ENCODE measurements around the gene PCDHGA2.

DNA sequence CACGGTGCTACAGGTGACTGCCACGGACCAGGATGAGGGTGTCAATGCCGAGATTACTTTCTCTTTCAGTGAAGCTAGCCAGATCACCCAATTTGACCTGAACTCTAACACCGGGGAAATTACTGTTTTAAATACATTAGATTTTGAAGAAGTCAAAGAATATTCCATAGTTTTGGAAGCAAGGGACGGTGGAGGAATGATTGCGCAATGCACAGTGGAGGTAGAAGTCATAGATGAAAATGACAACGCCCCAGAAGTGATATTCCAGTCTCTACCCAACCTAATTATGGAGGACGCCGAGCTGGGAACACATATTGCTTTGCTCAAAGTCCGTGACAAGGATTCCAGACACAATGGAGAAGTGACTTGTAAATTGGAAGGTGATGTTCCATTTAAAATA, 50.1 kb downstream of the PCDHGA2 start:
- TF ChIP-seq, protein P1, sequence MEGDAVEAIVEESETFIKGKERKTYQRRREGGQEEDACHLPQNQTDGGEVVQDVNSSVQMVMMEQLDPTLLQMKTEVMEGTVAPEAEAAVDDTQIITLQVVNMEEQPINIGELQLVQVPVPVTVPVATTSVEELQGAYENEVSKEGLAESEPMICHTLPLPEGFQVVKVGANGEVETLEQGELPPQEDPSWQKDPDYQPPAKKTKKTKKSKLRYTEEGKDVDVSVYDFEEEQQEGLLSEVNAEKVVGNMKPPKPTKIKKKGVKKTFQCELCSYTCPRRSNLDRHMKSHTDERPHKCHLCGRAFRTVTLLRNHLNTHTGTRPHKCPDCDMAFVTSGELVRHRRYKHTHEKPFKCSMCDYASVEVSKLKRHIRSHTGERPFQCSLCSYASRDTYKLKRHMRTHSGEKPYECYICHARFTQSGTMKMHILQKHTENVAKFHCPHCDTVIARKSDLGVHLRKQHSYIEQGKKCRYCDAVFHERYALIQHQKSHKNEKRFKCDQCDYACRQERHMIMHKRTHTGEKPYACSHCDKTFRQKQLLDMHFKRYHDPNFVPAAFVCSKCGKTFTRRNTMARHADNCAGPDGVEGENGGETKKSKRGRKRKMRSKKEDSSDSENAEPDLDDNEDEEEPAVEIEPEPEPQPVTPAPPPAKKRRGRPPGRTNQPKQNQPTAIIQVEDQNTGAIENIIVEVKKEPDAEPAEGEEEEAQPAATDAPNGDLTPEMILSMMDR (IDR thresholded peaks at IDR 0.05; ENCODE audit: insufficient read depth, low read length) = no peak
- no peak for TF ChIP-seq POLR2AphosphoS5 (IDR thresholded peaks at IDR 0.05; ENCODE audit: low read depth)

Measured in HL-60 (cell line).